ENCODE results near the gene TAF10. TPM values are rescaled to one million over a fixed set of nuclear protein-coding genes. Genes with fewer than 3 reads are reported as not detected.

TAF10 gene
- total RNA-seq, 1 experiment from 2014 or later, result 387 TPM

DNA sequence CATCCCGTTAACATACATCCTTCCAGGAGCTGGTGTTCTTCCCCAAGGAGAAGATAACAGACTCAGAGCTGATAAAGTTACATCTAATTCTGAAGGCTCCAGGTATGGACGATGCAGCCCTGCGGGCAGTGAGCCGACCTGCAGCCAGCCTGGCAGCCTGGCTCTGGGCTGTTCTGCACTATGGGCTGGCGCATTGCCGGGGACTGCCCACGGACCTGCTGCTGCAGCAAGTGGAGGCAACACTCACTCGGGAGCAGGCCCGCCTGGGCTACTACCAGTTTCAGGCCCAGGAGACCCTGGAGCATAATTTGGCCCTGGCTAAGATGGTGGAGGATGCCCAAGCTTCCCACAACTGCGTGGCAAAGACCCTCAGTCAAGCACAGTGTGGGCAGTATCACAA is 48.3 kb downstream of the TAF10 start:
- in situ Hi-C loops (cut with HindIII; ENCODE audit: low pct_unique_long_range_greater_than_20kb, low sequenced_read_pairs) (no loop called here), intact Hi-C loops (cut with micrococcal nuclease; ENCODE audit: unreplicated experiment) (loop anchor here (10.0 kb wide), 1 partner anchor 731 kb away; no protein-coding TSS in a partner anchor)

DNA sequence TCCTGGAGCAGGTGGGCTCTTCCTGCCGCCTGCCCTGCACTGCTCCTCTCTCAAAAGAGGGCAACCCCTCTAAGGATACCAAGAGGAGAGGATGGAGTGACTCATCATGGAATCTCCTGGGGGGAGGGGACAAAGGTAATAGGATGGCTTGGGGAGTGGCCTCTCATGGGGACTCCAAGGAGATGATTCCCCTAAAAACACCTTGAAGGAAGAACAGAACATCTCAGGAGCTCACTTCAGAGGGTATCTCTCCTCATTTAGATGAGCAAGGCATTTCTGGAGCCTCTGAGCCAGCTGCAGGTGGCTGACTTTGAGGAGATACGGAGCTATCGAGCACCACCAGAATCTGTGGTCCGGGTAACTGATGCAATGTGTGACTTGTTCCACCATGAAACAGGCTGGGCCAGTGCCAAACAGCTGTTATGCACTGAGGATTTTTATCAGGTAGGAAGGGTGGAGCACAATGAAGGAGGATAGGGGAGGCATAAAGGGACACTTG is 48.8 kb downstream of the TAF10 start:
- POLR2A ChIA-PET, result no interaction called here
- in situ Hi-C loops (cut with HindIII; ENCODE audit: low pct_unique_long_range_greater_than_20kb, low sequenced_read_pairs), result no loop called here

More for the DNA sequence above, 48.3 kb downstream of the TAF10 start:
- CTCF ChIA-PET, result no interaction called here
- no peaks in the 10 kb centered on the region for H3K4me1 ChIP-seq (ENCODE audit: control insufficient read depth, insufficient read depth, low read length)
- H3K27me3 ChIP-seq (ENCODE audit: control insufficient read depth, insufficient read depth, low read length), result no peaks in the 10 kb centered on the region
- POLR2A ChIA-PET, result no interaction called here
- no peaks in the 10 kb centered on the region for H3K36me3 ChIP-seq (ENCODE audit: control insufficient read depth, insufficient read depth, low read length)
- H3K9me3 ChIP-seq (ENCODE audit: control insufficient read depth, insufficient read depth, low read depth, low read length), result no peaks in the 10 kb centered on the region
- TF ChIP-seq SIN3A (IDR thresholded peaks at IDR 0.05; ENCODE audit: borderline replicate concordance, insufficient read depth, low read depth, low read length) (no peak), POLR2AphosphoS5 (IDR thresholded peaks at IDR 0.05; ENCODE audit: low read depth, low read length) (no peak), TCF7L2 (IDR thresholded peaks at IDR 0.05; ENCODE audit: low read depth, low read length) (no peak)
- TF ChIP-seq, protein P1, sequence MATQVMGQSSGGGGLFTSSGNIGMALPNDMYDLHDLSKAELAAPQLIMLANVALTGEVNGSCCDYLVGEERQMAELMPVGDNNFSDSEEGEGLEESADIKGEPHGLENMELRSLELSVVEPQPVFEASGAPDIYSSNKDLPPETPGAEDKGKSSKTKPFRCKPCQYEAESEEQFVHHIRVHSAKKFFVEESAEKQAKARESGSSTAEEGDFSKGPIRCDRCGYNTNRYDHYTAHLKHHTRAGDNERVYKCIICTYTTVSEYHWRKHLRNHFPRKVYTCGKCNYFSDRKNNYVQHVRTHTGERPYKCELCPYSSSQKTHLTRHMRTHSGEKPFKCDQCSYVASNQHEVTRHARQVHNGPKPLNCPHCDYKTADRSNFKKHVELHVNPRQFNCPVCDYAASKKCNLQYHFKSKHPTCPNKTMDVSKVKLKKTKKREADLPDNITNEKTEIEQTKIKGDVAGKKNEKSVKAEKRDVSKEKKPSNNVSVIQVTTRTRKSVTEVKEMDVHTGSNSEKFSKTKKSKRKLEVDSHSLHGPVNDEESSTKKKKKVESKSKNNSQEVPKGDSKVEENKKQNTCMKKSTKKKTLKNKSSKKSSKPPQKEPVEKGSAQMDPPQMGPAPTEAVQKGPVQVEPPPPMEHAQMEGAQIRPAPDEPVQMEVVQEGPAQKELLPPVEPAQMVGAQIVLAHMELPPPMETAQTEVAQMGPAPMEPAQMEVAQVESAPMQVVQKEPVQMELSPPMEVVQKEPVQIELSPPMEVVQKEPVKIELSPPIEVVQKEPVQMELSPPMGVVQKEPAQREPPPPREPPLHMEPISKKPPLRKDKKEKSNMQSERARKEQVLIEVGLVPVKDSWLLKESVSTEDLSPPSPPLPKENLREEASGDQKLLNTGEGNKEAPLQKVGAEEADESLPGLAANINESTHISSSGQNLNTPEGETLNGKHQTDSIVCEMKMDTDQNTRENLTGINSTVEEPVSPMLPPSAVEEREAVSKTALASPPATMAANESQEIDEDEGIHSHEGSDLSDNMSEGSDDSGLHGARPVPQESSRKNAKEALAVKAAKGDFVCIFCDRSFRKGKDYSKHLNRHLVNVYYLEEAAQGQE (IDR thresholded peaks at IDR 0.05; ENCODE audit: insufficient read depth in 1 of 2, low read depth in 2 of 2, low read length in 1 of 2), result no peak
- TF ChIP-seq, protein P2, sequence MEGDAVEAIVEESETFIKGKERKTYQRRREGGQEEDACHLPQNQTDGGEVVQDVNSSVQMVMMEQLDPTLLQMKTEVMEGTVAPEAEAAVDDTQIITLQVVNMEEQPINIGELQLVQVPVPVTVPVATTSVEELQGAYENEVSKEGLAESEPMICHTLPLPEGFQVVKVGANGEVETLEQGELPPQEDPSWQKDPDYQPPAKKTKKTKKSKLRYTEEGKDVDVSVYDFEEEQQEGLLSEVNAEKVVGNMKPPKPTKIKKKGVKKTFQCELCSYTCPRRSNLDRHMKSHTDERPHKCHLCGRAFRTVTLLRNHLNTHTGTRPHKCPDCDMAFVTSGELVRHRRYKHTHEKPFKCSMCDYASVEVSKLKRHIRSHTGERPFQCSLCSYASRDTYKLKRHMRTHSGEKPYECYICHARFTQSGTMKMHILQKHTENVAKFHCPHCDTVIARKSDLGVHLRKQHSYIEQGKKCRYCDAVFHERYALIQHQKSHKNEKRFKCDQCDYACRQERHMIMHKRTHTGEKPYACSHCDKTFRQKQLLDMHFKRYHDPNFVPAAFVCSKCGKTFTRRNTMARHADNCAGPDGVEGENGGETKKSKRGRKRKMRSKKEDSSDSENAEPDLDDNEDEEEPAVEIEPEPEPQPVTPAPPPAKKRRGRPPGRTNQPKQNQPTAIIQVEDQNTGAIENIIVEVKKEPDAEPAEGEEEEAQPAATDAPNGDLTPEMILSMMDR (IDR thresholded peaks at IDR 0.05), result no peak
- BruUV-seq (replicated peaks), result no TSS peak
- no peak overlapping the region for H3K27ac ChIP-seq (ENCODE audit: low read length)
- H3K4me3 ChIP-seq (ENCODE audit: low read depth in 2 of 2, low read length in 2 of 2), result no peak overlapping the region
- ATAC-seq, result no peak
- DNase-seq (ENCODE audit: low read depth, low spot score), result no peak

More for the DNA sequence above, 48.8 kb downstream of the TAF10 start:
- no peak for DNase-seq (ENCODE audit: low read depth, low spot score)
- H3K9me3 ChIP-seq (ENCODE audit: control insufficient read depth, insufficient read depth, low read depth, low read length), result no peaks in the 10 kb centered on the region
- no peaks in the 10 kb centered on the region for H3K4me1 ChIP-seq (ENCODE audit: control insufficient read depth, insufficient read depth, low read length)
- no peak overlapping the region for H3K4me3 ChIP-seq (ENCODE audit: low read depth in 2 of 2, low read length in 2 of 2)
- no peak overlapping the region for H3K27ac ChIP-seq (ENCODE audit: low read length)
- ATAC-seq, result no peak
- TF ChIP-seq, protein P1 (IDR thresholded peaks at IDR 0.05; ENCODE audit: insufficient read depth in 1 of 2, low read depth in 2 of 2, low read length in 1 of 2), result no peak
- TF ChIP-seq SIN3A (IDR thresholded peaks at IDR 0.05; ENCODE audit: borderline replicate concordance, insufficient read depth, low read depth, low read length) (no peak), POLR2AphosphoS5 (IDR thresholded peaks at IDR 0.05; ENCODE audit: low read depth, low read length) (no peak), TCF7L2 (IDR thresholded peaks at IDR 0.05; ENCODE audit: low read depth, low read length) (no peak)
- TF ChIP-seq, protein P2 (IDR thresholded peaks at IDR 0.05), result no peak
- no peaks in the 10 kb centered on the region for H3K36me3 ChIP-seq (ENCODE audit: control insufficient read depth, insufficient read depth, low read length)
- BruUV-seq (replicated peaks), result no TSS peak
- CTCF ChIA-PET, result no interaction called here
- H3K27me3 ChIP-seq (ENCODE audit: control insufficient read depth, insufficient read depth, low read length), result no peaks in the 10 kb centered on the region
- intact Hi-C loops (cut with micrococcal nuclease; ENCODE audit: unreplicated experiment), result loop anchor here (10.0 kb wide), 1 partner anchor 732 kb away; no protein-coding TSS in a partner anchor
